HUES48 (cell line): Measurements from ENCODE around the gene LHX3.
A peak's percentile ranks its signal among the peaks of the same experiment; 100 is the strongest.

Source experiments
- H3K27ac ChIP-seq: one replicate; pipeline ENCODE4 v1.7.0; 2013; ENCODE audit warnings: low read depth, low read length, inconsistent platforms
- H3K27me3 ChIP-seq: 2 replicates; pipeline ENCODE4 v1.6.1; 2013; ENCODE audit warnings: mild to moderate bottlenecking, low read length; ENCODE audit not compliant: control insufficient read depth, insufficient read depth
- H3K36me3 ChIP-seq: 2 replicates; pipeline ENCODE4 v1.6.1; 2013; ENCODE audit warnings: low read length; ENCODE audit not compliant: control insufficient read depth, insufficient read depth
- H3K4me1 ChIP-seq: 2 replicates; pipeline ENCODE4 v1.6.1; 2013; ENCODE audit warnings: mild to moderate bottlenecking, low read length; ENCODE audit not compliant: control insufficient read depth, insufficient read depth
- H3K4me3 ChIP-seq: 2 replicates; pipeline ENCODE4 v1.5.1; 2013; ENCODE audit warnings: mild to moderate bottlenecking, low read depth, low read length
- H3K9ac ChIP-seq: 2 replicates; pipeline ENCODE4 v1.6.1; 2013; ENCODE audit warnings: mild to moderate bottlenecking, low read depth, low read length, moderate library complexity
- H3K9me3 ChIP-seq: 2 replicates; pipeline ENCODE4 v1.6.1; 2013; ENCODE audit warnings: low read length; ENCODE audit not compliant: control insufficient read depth, insufficient read depth

The LHX3 gene

GRCh38 chr9:136179101-136179616 is 25.8 kb downstream of the LHX3 start:
- Histone ChIP-seq H3K9ac (no peak overlapping the region), H3K27ac (peak overlapping the region; percentile 14), H3K4me1 (peaks cover 6% of the 10 kb centered on the region; the same call in 1 of the 2 replicates), H3K9me3 (no peaks in the 10 kb centered on the region), H3K36me3 (no peaks in the 10 kb centered on the region), H3K4me3 (no peak overlapping the region), H3K27me3 (no peaks in the 10 kb centered on the region; the same call in 1 of the 2 replicates)

- Histone ChIP-seq H3K4me3 (no peak overlapping the region), H3K27ac (peak overlapping the region; percentile 14), H3K4me1 (peaks cover 6% of the 10 kb centered on the region; the same call in 1 of the 2 replicates), H3K9ac (no peak overlapping the region), H3K9me3 (no peaks in the 10 kb centered on the region), H3K27me3 (no peaks in the 10 kb centered on the region; the same call in 1 of the 2 replicates), H3K36me3 (no peaks in the 10 kb centered on the region)
Observed at GRCh38 chr9:136178773-136179075, 26.2 kb downstream of the LHX3 start.

GRCh38 chr9:136178061-136178772 is 26.7 kb downstream of the LHX3 start:
- Histone ChIP-seq H3K4me1 (peaks cover 6% of the 10 kb centered on the region; the same call in 1 of the 2 replicates), H3K27ac (no peak overlapping the region), H3K9ac (no peak overlapping the region), H3K27me3 (no peaks in the 10 kb centered on the region; the same call in 1 of the 2 replicates), H3K4me3 (no peak overlapping the region), H3K9me3 (no peaks in the 10 kb centered on the region), H3K36me3 (no peaks in the 10 kb centered on the region)

GRCh38 chr9:136177224-136177623 is 27.7 kb downstream of the LHX3 start:
- Histone ChIP-seq H3K27me3 (no peaks in the 10 kb centered on the region; the same call in 1 of the 2 replicates), H3K27ac (no peak overlapping the region), H3K4me1 (peaks cover 11% of the 10 kb centered on the region), H3K9ac (no peak overlapping the region), H3K36me3 (no peaks in the 10 kb centered on the region), H3K4me3 (no peak overlapping the region), H3K9me3 (no peaks in the 10 kb centered on the region)

GRCh38 chr9:136175616-136176197 is 29.2 kb downstream of the LHX3 start:
- Histone ChIP-seq H3K36me3 (no peaks in the 10 kb centered on the region), H3K27me3 (no peaks in the 10 kb centered on the region; the same call in 1 of the 2 replicates)

GRCh38 chr9:136174779-136175615 is 29.9 kb downstream of the LHX3 start:
- no peaks in the 10 kb centered on the region for H3K27me3 ChIP-seq

More at GRCh38 chr9:136175616-136176197, 29.2 kb downstream of the LHX3 start:
- Histone ChIP-seq H3K4me1 (peaks cover 26% of the 10 kb centered on the region), H3K4me3 (no peak overlapping the region), H3K9ac (no peak overlapping the region), H3K27ac (no peak overlapping the region), H3K9me3 (no peaks in the 10 kb centered on the region)

GRCh38 chr9:136173648-136174290 is 31.2 kb downstream of the LHX3 start:
- Histone ChIP-seq H3K27ac (no peak overlapping the region), H3K4me3 (no peak overlapping the region), H3K9ac (no peak overlapping the region; the same call in 1 of the 2 replicates), H3K4me1 (peaks cover 22% of the 10 kb centered on the region), H3K9me3 (no peaks in the 10 kb centered on the region), H3K36me3 (no peaks in the 10 kb centered on the region), H3K27me3 (no peaks in the 10 kb centered on the region)

More at GRCh38 chr9:136174779-136175615, 29.9 kb downstream of the LHX3 start:
- no peak overlapping the region for H3K9ac ChIP-seq
- no peaks in the 10 kb centered on the region for H3K36me3 ChIP-seq
- no peaks in the 10 kb centered on the region for H3K9me3 ChIP-seq
- H3K4me1 ChIP-seq = peaks cover 27% of the 10 kb centered on the region
- no peak overlapping the region for H3K4me3 ChIP-seq
- H3K27ac ChIP-seq = no peak overlapping the region

GRCh38 chr9:136172412-136173079 is 32.4 kb downstream of the LHX3 start:
- H3K27ac ChIP-seq = no peak overlapping the region
- no peaks in the 10 kb centered on the region for H3K27me3 ChIP-seq
- H3K4me1 ChIP-seq = peaks cover 21% of the 10 kb centered on the region
- no peaks in the 10 kb centered on the region for H3K9me3 ChIP-seq
- no peak overlapping the region for H3K4me3 ChIP-seq
- no peak overlapping the region for H3K9ac ChIP-seq
- H3K36me3 ChIP-seq = no peaks in the 10 kb centered on the region

GRCh38 chr9:136171801-136172411 is 33.0 kb downstream of the LHX3 start:
- Histone ChIP-seq H3K27ac (peak overlapping the region; percentile 88), H3K9me3 (no peaks in the 10 kb centered on the region), H3K9ac (no peak overlapping the region), H3K4me3 (no peak overlapping the region), H3K27me3 (no peaks in the 10 kb centered on the region), H3K4me1 (peaks cover 21% of the 10 kb centered on the region), H3K36me3 (no peaks in the 10 kb centered on the region)
